NCI-H345 treated with DMSO at 0.1 percent for 48 hours (cell line): Measurements from ENCODE around the gene MLLT3.

Experiments
- DNase-seq: peaks from one replicate; lab custom pipeline; 2025; ENCODE audit not compliant: unreplicated experiment; lab: John Stamatoyannopoulos, UW

The MLLT3 gene

GRCh38 chr9:20559231-20559890 is 62.9 kb downstream of the MLLT3 start:
- DNase-seq = no peak

DNA sequence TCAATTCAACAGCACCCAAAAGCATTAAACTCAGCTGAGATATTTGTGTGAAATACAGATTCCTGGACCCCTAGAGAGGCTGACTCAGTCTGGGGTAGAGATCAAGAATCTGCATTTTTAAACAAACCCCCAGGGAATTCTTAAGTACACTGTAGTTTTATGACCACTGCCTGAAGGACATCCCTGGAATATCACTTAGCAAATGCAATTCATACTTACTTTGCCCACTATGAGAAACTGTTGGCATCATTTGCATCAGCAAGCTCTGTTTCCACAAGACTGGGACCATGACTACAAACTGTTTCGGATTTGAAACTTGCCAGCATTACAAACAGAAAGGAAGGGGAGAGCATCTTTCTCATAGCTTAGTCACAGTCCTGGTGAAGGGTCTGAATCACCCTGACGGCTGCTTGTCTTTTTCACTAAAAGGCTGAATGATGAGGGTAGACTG is 63.7 kb downstream of the MLLT3 start:
- DNase-seq = no peak

- no peak for DNase-seq
Observed at GRCh38 chr9:20557890-20558565, 64.3 kb downstream of the MLLT3 start.

GRCh38 chr9:20557285-20557684 is 65.0 kb downstream of the MLLT3 start:
- no peak for DNase-seq

- DNase-seq = no peak
Observed at GRCh38 chr9:20553558-20554149, 68.6 kb downstream of the MLLT3 start.

GRCh38 chr9:20552874-20553557 is 69.3 kb downstream of the MLLT3 start:
- no peak for DNase-seq

DNA sequence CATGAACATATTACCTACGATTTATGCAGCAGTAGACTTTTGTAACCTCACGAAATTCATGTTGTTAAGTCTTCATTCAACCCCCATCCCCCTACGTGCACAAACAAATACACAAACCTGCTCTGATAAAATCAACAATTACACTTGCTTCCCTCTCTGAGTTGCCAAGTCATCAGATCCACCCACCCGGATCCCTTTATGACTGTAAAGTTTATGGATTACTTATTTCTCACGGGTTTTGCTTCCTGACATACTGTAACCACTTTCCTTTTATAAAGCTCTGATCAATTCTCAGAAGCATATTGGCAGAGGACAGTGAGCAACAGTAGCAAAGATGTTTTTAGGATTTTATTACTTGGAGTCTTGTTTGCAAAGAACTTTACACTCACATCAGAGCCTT is 70.5 kb downstream of the MLLT3 start:
- DNase-seq = no peak

DNA sequence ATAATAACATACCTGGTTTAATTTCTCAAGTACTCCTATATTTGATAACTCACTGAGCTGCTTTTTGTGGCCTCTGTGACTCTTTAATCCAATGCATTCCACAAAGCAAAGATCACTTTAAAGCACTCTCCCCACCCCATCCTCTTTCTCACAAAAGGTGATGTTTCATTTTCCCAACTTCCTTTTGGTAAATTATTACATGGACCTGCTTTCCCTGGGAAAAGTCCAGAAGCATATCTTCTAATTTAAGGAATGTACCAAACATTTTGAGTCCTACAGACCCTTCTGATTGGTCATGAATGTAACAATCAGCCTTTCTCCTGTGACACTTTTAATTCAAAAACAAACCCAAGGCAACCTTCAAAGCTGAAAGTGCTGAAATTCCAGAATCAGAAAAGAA is 71.1 kb downstream of the MLLT3 start:
- DNase-seq = no peak

- no peak for DNase-seq
Observed at GRCh38 chr9:20550326-20550725, 72.0 kb downstream of the MLLT3 start.

DNA sequence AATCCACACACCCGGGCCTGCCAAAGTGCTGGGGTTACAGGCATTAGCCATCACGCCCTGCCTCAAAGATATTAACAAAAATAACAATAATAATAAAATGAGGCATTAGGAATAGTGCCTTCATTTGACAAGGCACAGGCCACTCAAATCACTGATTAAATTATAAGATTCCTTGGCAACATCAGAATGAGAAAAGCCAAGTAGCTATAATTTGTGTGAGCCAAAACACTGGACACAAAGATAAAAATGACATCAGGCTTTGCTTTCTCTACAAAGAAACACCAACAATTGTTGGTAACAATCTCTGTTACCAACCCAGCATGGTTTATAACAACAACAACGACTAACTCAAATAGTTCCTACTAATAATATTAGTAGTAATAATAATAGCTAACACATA is 73.2 kb downstream of the MLLT3 start:
- DNase-seq = no peak

DNA sequence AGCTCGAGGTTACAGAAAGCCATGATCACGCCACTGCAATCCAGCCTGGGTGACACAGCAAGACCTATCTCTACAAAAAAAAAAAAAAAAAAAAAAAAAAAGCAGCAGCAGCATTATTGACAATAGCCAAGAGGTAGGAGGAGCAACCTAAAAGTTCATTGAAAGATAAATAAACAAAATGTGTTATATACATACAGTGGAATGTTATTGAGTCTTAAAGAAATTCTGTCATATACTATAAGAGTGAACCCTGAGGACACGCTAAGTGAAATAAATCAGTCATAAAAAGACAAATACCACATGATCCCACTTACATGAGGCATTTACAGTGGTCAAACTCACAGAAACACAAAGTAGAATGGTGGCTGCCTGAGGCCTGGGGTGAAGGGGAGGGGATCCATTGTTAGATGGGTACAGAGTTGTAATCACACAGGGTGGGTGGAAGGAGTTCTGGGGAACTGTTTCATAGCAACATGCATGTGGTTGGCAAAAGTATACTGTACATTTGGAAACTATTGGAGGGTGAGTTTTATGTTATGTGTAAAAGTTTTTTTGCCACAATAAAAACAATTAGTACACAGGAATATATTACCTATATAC is 77.2 kb downstream of the MLLT3 start:
- DNase-seq = no peak

DNA sequence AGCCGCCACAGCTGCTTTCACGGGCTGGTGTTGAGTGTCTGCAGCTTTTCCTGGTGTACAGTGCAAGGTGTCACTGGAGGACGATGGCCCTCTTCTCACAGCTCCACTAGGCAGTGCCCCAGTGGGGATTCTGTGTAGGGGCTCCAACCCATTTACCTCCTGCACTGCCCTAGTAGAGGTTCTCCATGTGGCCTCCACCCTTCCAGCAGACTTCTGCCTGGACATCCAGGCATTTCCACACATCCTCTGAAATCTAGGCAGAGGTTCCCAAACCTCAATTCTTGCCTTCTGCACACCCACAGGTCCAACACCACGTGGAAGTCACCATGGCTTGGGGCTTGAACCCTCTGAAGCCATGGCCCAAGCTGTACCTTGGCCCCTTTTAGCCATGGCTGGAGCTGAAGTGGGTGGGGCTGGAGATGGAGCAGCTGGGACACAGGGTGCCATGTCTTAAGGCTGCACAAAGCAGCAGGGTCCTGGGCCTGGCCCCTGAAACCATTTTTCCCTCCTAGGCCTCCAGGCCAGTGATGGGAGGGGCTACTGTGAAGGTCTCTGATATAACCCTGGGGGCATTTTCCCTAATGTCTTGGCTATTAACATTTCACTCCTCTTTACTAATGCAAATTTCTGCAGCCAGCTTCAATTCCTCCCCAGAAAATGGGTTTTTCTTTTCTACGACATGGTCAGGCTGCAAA is 82.0 kb downstream of the MLLT3 start:
- DNase-seq = no peak

- DNase-seq = no peak
Observed at GRCh38 chr9:20538956-20539355, 83.3 kb downstream of the MLLT3 start.

GRCh38 chr9:20538092-20538491 is 84.2 kb downstream of the MLLT3 start:
- no peak for DNase-seq

DNA sequence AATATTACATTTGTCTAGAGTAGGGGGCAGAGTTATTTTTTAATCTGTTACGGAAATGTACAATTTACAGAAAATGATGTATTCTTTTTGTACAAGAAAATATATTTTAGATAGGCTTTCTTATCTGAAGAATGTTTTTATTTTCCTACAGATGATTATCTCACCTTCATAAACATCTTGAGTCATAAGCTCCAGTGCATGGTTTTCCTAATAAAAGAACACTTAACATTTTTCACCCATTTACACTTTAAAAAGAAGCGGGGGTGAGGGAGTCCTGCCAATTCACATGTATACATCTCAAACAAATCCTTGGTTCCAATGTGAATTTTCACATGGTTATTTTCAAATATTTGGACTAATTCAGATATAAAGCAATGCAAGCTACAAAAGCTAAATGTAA is 85.0 kb downstream of the MLLT3 start:
- no peak for DNase-seq

- no peak for DNase-seq
Observed at GRCh38 chr9:20532584-20532983, 89.7 kb downstream of the MLLT3 start.

GRCh38 chr9:20529837-20530236 is 92.5 kb downstream of the MLLT3 start:
- DNase-seq = no peak

DNA sequence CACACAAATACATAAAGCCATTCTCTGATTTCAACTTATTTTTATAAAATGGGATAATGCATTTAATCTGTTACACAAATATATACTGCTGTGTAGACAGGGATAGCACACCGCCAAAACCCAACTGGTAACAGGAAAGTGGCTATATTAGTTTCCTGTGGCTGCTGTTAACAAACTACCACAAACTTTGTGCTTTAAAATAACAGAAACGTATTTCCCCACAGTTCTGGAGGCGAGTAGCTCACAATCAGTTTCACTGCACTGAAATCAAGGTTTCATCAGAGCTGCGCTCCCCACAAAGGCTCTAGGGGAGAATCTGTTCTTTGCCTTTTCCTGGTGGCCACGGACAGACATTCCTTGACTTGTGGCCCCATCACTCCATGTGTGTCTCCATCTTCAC is 94.0 kb downstream of the MLLT3 start:
- DNase-seq = no peak

DNA sequence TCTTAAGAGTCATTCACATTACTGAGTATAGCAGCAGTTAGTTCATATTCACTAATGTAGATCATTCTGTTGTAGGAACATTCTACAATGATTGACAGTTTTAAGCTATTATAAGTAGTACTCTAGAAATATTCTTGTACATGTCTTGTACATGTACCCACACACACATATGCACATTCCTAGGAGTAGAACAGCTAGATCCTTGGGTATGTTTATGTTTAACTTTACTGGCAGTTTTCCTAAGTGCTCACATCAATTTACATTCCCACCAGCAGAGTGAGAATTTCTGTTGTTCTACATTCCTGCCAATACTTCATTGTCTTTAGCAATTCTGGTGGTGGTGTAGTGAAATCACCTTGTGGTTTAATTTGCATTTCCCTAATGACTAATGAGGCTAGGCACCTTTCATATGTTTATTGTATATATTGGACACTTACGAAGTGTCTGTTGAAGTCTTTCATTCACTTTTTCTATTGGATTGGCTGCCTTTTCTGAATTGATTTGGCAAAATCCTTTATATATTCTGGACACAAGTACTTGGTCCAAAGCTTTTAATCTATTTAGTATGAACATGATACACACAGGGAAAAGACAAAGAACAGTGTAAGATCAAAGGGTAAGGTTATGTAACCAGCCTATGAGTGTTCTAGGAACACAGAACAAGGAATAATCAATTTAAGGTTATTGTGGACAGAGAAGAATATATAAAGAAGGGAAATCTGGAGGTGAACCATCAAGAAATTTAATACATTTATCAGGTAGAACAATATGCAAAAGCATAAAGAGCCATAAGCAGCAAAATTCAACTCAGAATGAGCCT is 95.6 kb downstream of the MLLT3 start:
- DNase-seq = no peak

- no peak for DNase-seq
Observed at GRCh38 chr9:20524776-20525175, 97.5 kb downstream of the MLLT3 start.
